Stimulated activated CD8-positive, alpha-beta memory T cell treated with anti-CD3 and anti-CD28 coated beads, Interleukin-15, amount 100 ng/mL, for 1 hour (primary cell): ENCODE measurements around the gene ACHE.

Source experiments
- DNase-seq: peaks from one replicate; pipeline ENCODE4 v3.0.0-alpha.2; 2020; ENCODE audit warnings: low read depth

The ACHE gene

GRCh38 chr7:100896732-100897608 lies 1.3 kb upstream of the ACHE start:
- DNase-seq, result peak; percentile 50

GRCh38 chr7:100895956-100896731 lies 456 bp upstream of the ACHE start:
- DNase-seq, result no peak

GRCh38 chr7:100894860-100895700 lies 608 bp downstream of the ACHE start:
- DNase-seq, result peak; percentile 49

- DNase-seq, result no peak
These were observed 1.6 kb downstream of the ACHE start for GRCh38 chr7:100893910-100894721.

GRCh38 chr7:100893318-100893895 lies 2.3 kb downstream of the ACHE start:
- no peak for DNase-seq

- DNase-seq, result no peak
These were observed 3.0 kb downstream of the ACHE start for GRCh38 chr7:100892364-100893317.

GRCh38 chr7:100891568-100892247 lies 4.0 kb downstream of the ACHE start:
- no peak for DNase-seq

GRCh38 chr7:100890653-100891567 lies 4.8 kb downstream of the ACHE start:
- no peak for DNase-seq

GRCh38 chr7:100888988-100889750 lies 6.5 kb downstream of the ACHE start, which contains the start of gene UFSP1:
Gene UFSP1, minus strand, starts transcription at chr7:100889715. Its CDS starts 444 bp downstream, at chr7:100889271.
- DNase-seq, result no peak

GRCh38 chr7:100888291-100888987 lies 7.2 kb downstream of the ACHE start:
- no peak for DNase-seq

- DNase-seq, result no peak
These were observed 8.0 kb downstream of the ACHE start for GRCh38 chr7:100887516-100888290.

- DNase-seq, result no peak
These were observed 8.7 kb downstream of the ACHE start for GRCh38 chr7:100886936-100887515.

GRCh38 chr7:100886142-100886935 lies 9.3 kb downstream of the ACHE start:
- DNase-seq, result no peak

GRCh38 chr7:100885440-100886141 lies 10.1 kb downstream of the ACHE start:
- DNase-seq, result no peak
